Left ventricle myocardium inferior (tissue), 1 donor: Measurements from ENCODE around the gene TPD52L2. TPM values are rescaled to one million over a fixed set of nuclear protein-coding genes. Genes with fewer than 3 reads are reported as not detected.

Experiments
- DNase-seq: peaks from one replicate; pipeline ENCODE4 v3.0.0-alpha.2; 2020
- H3K27ac ChIP-seq: fragments of 200-600 bp; replicated peaks from 2 replicates; pipeline ENCODE4 v1.8.0; 2021
- H3K27me3 ChIP-seq: fragments of 200-600 bp; 2 replicates; pipeline ENCODE4 v1.8.0; 2021; ENCODE audit warnings: low read depth
- H3K36me3 ChIP-seq: fragments of 200-600 bp; 2 replicates; pipeline ENCODE4 v1.8.0; 2021
- H3K4me1 ChIP-seq: fragments of 200-600 bp; 2 replicates; pipeline ENCODE4 v1.8.0; 2021
- H3K4me3 ChIP-seq: fragments of 200-600 bp; 2 replicates; pipeline ENCODE4 v1.8.0; 2021; ENCODE audit warnings: mild to moderate bottlenecking, moderate library complexity
- H3K9me3 ChIP-seq: fragments of 200-600 bp; replicated peaks from 2 replicates; pipeline ENCODE4 v1.8.0; 2021
- intact Hi-C: fragments of 100-400 bp; cut with micrococcal nuclease; formaldehyde crosslinking; loops from one replicate; pipeline ENCODE4 v1.11.0; 2022
- total RNA-seq: library from RNA; stranded (reverse); fragmentation: NEBNext Ultra II Directional; extraction: Animal tissue kit (Norgen Biotek cat#: 25700); gene quantifications from one replicate; pipeline ENCODE4 v1.2.1, GENCODE V29; 2021
- TF ChIP-seq, protein P1 (sequence below): fragments of 200-600 bp; IDR thresholded peaks from 2 replicates; pipeline ENCODE4 v1.8.0; 2021; ENCODE audit warnings: antibody characterized with exemption, mild to moderate bottlenecking, borderline replicate concordance
- donor health status: DM: no; HTN: yes; CAD: no; lungs with severe emphysema.

Gene TPD52L2
- total RNA-seq, 1 donor from 2014 or later = 72.0 TPM

DNA sequence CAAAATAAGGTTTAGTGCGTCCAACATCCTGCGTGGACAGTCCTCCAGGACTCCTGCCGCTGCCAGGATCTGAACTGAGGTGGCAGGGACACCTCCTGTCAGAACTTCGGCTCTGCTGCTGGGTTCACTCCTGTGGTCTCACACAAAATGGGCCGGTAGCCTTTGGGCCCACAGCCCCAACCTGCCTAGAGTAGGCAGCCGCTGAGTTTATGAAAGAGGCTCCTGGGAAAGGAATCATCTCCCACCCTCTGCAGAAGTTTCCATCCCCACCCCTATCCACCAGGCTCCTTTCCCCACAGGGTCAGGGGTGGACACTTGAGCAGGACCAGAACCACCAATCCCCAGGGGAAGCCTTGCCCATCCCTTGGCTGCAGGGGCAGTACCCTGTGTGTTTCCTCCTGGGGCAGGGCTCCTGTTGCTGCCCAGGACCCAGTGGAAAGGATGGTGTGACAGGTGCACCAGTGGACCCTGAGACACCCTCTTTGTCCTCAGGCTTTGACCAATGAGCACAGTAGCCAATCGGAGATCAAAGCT lies 5.8 kb upstream of the TPD52L2 start:
- H3K4me1 ChIP-seq = peaks cover 74% of the 10 kb centered on the region
- no peak overlapping the region for H3K4me3 ChIP-seq
- peaks cover 13% of the 10 kb centered on the region for H3K36me3 ChIP-seq
- intact Hi-C loops = no loop called here
- DNase-seq = no peak
- H3K27me3 ChIP-seq = no peaks in the 10 kb centered on the region
- no peaks in the 10 kb centered on the region for H3K9me3 ChIP-seq
- peak overlapping the region; percentile 96 for H3K27ac ChIP-seq
- TF ChIP-seq, protein P1, sequence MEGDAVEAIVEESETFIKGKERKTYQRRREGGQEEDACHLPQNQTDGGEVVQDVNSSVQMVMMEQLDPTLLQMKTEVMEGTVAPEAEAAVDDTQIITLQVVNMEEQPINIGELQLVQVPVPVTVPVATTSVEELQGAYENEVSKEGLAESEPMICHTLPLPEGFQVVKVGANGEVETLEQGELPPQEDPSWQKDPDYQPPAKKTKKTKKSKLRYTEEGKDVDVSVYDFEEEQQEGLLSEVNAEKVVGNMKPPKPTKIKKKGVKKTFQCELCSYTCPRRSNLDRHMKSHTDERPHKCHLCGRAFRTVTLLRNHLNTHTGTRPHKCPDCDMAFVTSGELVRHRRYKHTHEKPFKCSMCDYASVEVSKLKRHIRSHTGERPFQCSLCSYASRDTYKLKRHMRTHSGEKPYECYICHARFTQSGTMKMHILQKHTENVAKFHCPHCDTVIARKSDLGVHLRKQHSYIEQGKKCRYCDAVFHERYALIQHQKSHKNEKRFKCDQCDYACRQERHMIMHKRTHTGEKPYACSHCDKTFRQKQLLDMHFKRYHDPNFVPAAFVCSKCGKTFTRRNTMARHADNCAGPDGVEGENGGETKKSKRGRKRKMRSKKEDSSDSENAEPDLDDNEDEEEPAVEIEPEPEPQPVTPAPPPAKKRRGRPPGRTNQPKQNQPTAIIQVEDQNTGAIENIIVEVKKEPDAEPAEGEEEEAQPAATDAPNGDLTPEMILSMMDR = no peak

DNA sequence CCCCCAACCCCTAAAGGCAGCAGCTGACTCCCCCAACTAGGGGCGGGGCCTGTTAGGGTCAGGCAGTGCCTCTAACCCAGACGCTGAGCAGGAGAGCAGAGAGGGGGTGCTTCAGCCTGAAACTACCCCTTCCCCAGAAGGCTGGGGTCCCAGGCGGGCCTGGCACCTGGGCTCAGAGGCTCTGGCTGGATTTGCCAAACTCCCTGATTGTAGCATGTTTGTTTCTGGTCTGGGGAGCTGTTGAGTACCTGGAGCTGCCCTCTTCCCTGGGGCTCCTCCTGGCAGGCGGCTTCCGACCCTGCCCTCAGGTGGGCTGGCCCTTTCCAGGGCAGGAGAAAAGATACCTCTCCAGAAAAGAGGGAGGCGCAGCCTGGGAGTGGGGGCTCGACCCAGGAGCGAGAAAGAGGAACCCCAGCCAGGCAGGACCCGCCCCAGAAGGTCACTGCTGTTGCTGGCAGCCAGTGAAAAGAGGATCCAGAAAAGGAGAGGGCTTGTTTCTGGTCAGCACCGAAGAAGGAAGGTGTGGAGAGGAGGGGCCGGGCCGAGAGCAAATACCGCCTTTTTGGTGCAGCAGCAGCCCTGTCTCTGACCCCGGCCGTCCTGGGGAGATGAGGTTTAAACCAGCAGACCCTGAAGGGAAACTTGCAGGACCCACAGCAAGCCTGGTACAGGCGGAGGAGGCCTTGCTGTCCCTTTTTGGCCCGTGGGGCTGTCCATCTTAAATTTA lies 4.6 kb upstream of the TPD52L2 start:
- no peak overlapping the region for H3K4me3 ChIP-seq
- peak overlapping the region; percentile 96 for H3K27ac ChIP-seq
- DNase-seq = no peak
- peaks cover 13% of the 10 kb centered on the region for H3K36me3 ChIP-seq
- TF ChIP-seq, protein P1 = no peak
- H3K27me3 ChIP-seq = no peaks in the 10 kb centered on the region
- H3K9me3 ChIP-seq = no peaks in the 10 kb centered on the region
- H3K4me1 ChIP-seq = peaks cover 71% of the 10 kb centered on the region
- intact Hi-C loops = loop anchor here (10.0 kb wide), 1 partner anchor 46 kb away; no protein-coding TSS in a partner anchor

DNA sequence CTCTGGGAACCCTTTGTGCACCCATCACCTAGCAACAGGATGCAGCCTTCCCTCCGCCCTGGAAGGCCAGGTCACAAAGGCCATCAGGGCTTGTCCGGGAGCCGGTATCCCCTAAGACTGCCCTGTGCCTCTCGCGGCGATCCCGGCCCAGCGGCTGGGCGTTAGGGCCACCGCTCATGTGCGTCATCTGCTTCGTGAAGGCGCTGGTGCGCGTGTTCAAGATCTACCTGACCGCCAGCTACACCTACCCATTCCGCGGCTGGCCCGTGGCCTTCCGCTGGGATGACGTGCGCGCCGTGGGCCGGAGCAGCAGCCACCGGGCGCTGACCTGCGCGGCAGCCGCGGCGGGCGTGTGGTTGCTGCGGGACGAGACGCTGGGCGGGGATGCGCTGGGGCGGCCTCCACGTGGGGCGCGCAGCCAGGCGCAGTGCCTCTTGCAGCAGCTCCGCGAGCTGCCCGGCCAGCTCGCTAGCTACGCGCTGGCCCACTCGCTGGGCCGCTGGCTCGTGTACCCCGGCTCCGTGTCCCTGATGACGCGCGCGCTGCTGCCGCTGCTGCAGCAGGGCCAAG lies 3.6 kb upstream of the TPD52L2 start, which contains the start of gene ABHD16B:
ABHD16B (plus strand) TSS at position 134 of the 570 bp plus-strand sequence; CDS start at position 177, 43 bp downstream.
- intact Hi-C loops = loop anchor here (10.0 kb wide), 1 partner anchor 47 kb away; no protein-coding TSS in a partner anchor
- Histone ChIP-seq H3K27me3 (no peaks in the 10 kb centered on the region), H3K4me3 (no peak within 1 kb of the TSS), H3K9me3 (no peaks in the 10 kb centered on the region), H3K27ac (peak within 1 kb of the TSS; percentile 96), H3K36me3 (peaks cover 13% of the 10 kb centered on the region), H3K4me1 (peaks cover 71% of the 10 kb centered on the region)
- DNase-seq = no peak
- TF ChIP-seq, protein P1 = no peak

DNA sequence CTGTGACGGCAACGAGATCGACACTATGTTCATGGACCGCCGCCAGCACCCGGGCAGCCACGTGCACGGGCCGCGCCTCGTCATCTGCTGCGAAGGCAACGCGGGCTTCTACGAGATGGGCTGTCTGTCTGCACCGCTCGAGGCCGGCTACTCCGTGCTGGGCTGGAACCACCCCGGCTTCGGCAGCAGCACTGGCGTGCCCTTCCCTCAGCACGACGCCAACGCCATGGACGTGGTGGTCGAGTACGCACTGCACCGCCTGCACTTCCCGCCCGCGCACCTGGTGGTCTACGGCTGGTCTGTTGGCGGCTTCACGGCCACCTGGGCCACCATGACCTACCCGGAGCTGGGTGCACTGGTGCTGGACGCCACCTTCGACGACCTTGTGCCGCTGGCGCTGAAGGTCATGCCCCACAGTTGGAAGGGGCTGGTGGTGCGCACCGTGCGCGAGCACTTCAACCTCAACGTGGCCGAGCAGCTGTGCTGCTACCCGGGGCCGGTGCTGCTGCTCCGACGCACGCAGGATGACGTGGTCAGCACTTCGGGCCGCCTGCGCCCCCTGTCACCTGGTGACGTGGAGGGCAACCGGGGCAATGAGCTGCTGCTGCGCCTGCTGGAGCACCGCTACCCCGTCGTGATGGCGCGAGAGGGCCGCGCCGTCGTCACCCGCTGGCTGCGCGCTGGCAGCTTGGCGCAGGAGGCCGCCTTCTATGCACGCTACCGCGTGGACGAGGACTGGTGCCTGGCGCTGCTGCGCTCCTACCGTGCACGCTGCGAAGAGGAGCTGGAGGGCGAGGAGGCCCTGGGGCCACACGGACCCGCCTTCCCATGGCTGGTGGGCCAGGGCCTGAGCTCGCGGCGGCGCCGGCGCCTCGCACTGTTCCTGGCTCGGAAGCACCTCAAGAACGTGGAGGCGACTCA lies 2.8 kb upstream of the TPD52L2 start:
- Histone ChIP-seq H3K9me3 (no peaks in the 10 kb centered on the region), H3K27me3 (no peaks in the 10 kb centered on the region), H3K36me3 (peaks cover 13% of the 10 kb centered on the region), H3K4me1 (peaks cover 71% of the 10 kb centered on the region), H3K27ac (no peak overlapping the region), H3K4me3 (no peak overlapping the region)
- DNase-seq = no peak
- TF ChIP-seq, protein P1 = no peak
- intact Hi-C loops = loop anchor here (10.0 kb wide), 1 partner anchor 47 kb away; no protein-coding TSS in a partner anchor
